ENCODE measurements around the gene SACS.

DNA sequence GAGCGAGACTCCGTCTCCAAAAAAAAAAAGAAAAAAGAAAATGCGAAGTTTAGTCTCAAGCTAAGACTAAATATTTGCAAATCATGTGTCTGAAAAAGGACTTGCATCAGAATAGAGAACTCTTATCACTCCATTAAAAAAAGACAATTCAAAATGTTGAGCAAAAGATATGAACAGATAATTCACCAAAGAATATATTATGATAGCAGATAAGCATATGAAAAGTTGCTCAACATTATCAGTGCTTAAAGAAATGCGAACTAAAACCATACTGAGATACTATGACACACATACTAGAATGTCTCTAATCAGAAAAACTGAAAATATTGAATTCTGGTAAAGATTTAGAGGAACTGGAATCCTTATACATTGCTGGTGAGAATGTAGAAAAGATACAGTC lies 38.7 kb upstream of the SACS start:
- TF ChIP-seq, protein P1, sequence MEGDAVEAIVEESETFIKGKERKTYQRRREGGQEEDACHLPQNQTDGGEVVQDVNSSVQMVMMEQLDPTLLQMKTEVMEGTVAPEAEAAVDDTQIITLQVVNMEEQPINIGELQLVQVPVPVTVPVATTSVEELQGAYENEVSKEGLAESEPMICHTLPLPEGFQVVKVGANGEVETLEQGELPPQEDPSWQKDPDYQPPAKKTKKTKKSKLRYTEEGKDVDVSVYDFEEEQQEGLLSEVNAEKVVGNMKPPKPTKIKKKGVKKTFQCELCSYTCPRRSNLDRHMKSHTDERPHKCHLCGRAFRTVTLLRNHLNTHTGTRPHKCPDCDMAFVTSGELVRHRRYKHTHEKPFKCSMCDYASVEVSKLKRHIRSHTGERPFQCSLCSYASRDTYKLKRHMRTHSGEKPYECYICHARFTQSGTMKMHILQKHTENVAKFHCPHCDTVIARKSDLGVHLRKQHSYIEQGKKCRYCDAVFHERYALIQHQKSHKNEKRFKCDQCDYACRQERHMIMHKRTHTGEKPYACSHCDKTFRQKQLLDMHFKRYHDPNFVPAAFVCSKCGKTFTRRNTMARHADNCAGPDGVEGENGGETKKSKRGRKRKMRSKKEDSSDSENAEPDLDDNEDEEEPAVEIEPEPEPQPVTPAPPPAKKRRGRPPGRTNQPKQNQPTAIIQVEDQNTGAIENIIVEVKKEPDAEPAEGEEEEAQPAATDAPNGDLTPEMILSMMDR (IDR thresholded peaks at IDR 0.05) = no peak
- TF ChIP-seq POLR2A (IDR thresholded peaks at IDR 0.05) = no peak
